SK-N-SH (cell line): ENCODE measurements around the gene CAMK2N2.

Experiments used
- CTCF ChIP-seq: fragments of 200-600 bp; sonication (generic); IDR thresholded peaks from 2 replicates; pipeline ENCODE4 v1.6.1; 2017; ENCODE audit warnings: antibody characterized with exemption, mild to moderate bottlenecking, moderate library complexity
- GABPA ChIP-seq: IDR thresholded peaks from 2 replicates; pipeline ENCODE4 v1.4.0; 2012; ENCODE audit warnings: low read depth, mild to moderate bottlenecking
- IRF3 ChIP-seq: fragments of 150-350 bp; IDR thresholded peaks from 2 replicates; pipeline ENCODE4 v1.6.1; 2016; ENCODE audit warnings: mild to moderate bottlenecking, low read depth, low read length
- MEF2A ChIP-seq: IDR thresholded peaks from 2 replicates; pipeline ENCODE4 v1.4.0; 2012; ENCODE audit warnings: low read depth, borderline replicate concordance
- NFIC ChIP-seq: IDR thresholded peaks from 2 replicates; pipeline ENCODE4 v1.4.0; 2012; ENCODE audit warnings: borderline replicate concordance
- RCOR1 ChIP-seq: fragments of 150-350 bp; IDR thresholded peaks from 2 replicates; pipeline ENCODE4 v1.6.1; 2017; ENCODE audit warnings: antibody characterized with exemption, low read length
- RXRA ChIP-seq: IDR thresholded peaks from 2 replicates; pipeline ENCODE4 v1.4.0; 2012; ENCODE audit warnings: low read depth, mild to moderate bottlenecking, borderline replicate concordance
- SIN3A ChIP-seq: IDR thresholded peaks from 2 replicates; pipeline ENCODE4 v1.6.1; 2012; ENCODE audit warnings: low read depth, mild to moderate bottlenecking, low read length, moderate library complexity, borderline replicate concordance
- TCF12 ChIP-seq: IDR thresholded peaks from 2 replicates; pipeline ENCODE4 v1.4.0; 2012
- TEAD4 ChIP-seq: IDR thresholded peaks from 2 replicates; pipeline ENCODE4 v1.4.0; 2012; ENCODE audit warnings: mild to moderate bottlenecking, borderline replicate concordance; ENCODE audit not compliant: insufficient read depth
- ZBTB33 ChIP-seq: IDR thresholded peaks from 2 replicates; pipeline ENCODE4 v1.4.0; 2012; ENCODE audit warnings: low read depth, borderline replicate concordance
- TF ChIP-seq, protein P1 (sequence below): IDR thresholded peaks from 2 replicates; pipeline ENCODE4 v1.4.0; 2012; ENCODE audit warnings: low read depth, borderline replicate concordance

DNA sequence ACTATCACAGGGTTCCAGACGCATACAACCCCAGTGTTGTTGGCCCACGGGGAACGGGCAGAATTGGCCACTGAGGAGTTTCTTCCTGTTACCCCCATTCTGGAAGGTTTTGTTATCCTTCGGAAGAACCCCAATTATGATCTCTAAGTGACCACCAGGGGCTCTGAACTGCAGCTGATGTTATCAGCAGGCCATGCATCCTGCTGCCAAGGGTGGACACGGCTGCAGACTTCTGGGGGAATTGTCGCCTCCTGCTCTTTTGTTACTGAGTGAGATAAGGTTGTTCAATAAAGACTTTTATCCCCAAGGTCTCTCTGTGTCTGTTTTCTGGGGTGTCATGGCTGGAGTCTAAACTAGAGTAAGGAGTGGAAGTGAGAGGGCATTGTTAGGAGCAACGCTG, 47.4 kb upstream of the CAMK2N2 start:
- TF ChIP-seq SIN3A, result no peak
- TF ChIP-seq CTCF, result peak; percentile 24; the same call in 1 of the 2 replicates
- no peak for TF ChIP-seq TCF12
- TF ChIP-seq RCOR1, result no peak
- TF ChIP-seq, protein P1, sequence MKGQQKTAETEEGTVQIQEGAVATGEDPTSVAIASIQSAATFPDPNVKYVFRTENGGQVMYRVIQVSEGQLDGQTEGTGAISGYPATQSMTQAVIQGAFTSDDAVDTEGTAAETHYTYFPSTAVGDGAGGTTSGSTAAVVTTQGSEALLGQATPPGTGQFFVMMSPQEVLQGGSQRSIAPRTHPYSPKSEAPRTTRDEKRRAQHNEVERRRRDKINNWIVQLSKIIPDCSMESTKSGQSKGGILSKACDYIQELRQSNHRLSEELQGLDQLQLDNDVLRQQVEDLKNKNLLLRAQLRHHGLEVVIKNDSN, result no peak
- TF ChIP-seq ZBTB33, result no peak
- no peak for TF ChIP-seq TEAD4
- TF ChIP-seq RXRA, result no peak
- TF ChIP-seq GABPA, result no peak
- TF ChIP-seq NFIC, result no peak
- no peak for TF ChIP-seq MEF2A
- TF ChIP-seq IRF3, result no peak
